NCI-H1694 treated with DMSO at 0.1 percent for 48 hours (cell line): ENCODE measurements around the gene PPP1R3D.

Experiments
- DNase-seq: peaks from one replicate; lab custom pipeline; 2025; lab: John Stamatoyannopoulos, UW

Gene PPP1R3D

GRCh38 chr20:59948828-59949720, 9.0 kb upstream of the PPP1R3D start:
- DNase-seq, result no peak

GRCh38 chr20:59948212-59948611, 8.1 kb upstream of the PPP1R3D start:
- no peak for DNase-seq

GRCh38 chr20:59947376-59947775, 7.3 kb upstream of the PPP1R3D start:
- DNase-seq, result no peak

GRCh38 chr20:59945731-59946130, 5.6 kb upstream of the PPP1R3D start:
- no peak for DNase-seq

DNA sequence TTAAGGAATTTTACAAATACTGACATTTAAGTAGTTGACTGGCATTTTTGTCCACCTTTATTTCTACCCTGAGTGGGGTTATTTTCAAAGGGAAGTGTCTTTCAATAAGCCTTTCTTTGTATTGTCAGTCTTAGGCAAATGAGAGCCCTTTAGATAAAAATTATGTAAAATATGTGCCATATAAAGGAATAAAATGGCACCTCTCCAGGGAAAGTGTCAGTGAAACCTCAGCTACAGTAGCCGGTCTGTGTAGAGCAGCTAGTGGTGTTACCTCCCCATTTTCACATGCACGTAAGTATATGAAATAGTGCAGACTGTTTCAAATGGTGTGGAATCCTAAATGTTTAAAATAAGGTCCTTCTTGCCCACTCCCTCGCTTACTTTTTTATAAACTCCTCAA, 5.1 kb upstream of the PPP1R3D start:
- DNase-seq, result no peak

DNA sequence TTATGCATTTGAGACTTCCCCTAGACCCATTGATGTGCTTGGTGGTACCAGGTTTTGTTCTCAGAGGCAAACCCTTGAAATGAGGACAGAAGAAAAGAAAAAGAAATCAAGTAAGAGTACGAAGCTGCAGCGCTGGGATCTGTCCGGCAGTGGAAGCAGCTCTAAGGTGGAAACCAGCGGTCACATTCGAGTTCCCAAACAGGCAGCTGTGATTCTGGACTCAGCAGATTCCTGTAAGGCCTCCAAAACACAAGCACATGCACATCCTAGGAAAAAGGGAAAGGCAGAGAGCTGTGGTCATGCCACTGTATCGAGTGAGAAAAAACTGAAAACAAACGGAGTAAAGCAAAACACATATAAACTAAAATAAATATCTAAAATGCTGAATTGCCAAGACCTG, 4.6 kb upstream of the PPP1R3D start:
- no peak for DNase-seq

- no peak for DNase-seq
Observed at GRCh38 chr20:59942245-59942644, 2.1 kb upstream of the PPP1R3D start.

DNA sequence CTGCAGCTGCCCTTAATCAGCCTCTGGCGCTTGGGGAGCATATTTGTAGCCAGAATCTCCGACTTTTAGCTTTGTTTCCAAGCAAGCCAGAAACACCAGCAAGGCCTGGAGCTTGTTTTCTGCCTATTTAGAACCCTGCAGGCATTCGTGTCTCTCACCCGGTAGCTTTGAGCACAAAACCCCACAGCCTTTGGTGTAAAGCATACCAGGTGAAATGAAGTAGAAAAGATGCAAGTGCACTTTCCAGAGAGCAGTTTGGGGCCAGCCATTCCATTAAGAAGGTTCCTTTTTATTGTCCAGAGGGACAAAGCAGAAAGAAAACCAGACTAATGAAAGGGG, 820 bp upstream of the PPP1R3D start:
- no peak for DNase-seq

DNA sequence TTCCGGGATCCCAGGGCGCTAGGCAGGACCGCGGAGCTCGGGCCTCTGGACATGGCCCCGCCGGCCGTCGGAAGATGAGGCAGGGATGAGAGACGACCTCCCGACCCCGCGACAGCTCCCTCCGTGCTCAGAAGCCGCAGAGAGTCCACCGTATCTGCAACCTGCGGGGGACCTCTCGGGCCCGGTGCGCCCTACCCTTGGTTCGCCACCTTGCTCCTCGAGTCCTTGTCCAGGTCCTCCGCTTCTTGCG, 301 bp downstream of the PPP1R3D start:
- DNase-seq, result no peak

- no peak for DNase-seq
Observed at GRCh38 chr20:59939052-59939878, 840 bp downstream of the PPP1R3D start.

- no peak for DNase-seq
Observed at GRCh38 chr20:59938696-59939051, 1.4 kb downstream of the PPP1R3D start.

DNA sequence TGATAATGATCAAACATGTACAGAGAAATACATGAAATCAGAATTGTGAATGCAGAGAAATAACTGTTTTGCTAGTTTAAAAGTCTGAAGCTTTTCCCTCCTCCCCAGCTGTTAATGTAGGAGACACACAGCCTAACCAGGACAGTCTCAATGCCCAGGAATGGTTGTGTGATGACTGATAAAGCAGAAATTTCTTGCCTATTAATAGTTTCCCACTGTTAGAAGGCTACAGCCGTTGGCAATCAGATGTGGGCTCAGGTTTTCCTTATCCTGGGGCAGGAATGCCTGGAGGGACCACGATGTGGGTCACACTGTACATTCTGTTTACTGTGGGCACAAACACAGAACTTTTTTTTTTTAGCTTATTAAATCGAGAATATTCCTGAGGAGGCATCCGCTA, 1.9 kb downstream of the PPP1R3D start:
- no peak for DNase-seq

GRCh38 chr20:59937150-59937549, 3.0 kb downstream of the PPP1R3D start:
- DNase-seq, result no peak

DNA sequence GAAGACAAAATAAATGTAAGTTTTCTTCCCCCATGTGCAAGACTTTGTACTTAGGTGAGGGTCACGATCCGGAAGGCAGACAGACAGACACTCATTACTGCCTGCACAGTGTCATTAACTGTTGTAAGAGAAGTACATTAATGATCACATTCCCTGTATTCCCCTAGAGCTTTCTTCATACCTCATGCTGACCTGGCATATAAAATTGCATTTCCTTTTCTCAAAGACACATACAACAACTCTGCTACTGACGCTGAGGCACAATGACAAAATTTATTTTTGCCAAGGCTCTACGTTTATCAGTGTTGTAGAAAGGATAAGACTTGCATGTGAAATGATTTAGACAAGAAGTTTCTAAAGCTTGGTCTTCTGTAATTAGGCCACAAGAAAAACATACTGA, 3.7 kb downstream of the PPP1R3D start:
- no peak for DNase-seq

- DNase-seq, result no peak
Observed at GRCh38 chr20:59935457-59936185, 4.5 kb downstream of the PPP1R3D start.

- DNase-seq, result no peak
Observed at GRCh38 chr20:59933849-59934585, 6.1 kb downstream of the PPP1R3D start.

DNA sequence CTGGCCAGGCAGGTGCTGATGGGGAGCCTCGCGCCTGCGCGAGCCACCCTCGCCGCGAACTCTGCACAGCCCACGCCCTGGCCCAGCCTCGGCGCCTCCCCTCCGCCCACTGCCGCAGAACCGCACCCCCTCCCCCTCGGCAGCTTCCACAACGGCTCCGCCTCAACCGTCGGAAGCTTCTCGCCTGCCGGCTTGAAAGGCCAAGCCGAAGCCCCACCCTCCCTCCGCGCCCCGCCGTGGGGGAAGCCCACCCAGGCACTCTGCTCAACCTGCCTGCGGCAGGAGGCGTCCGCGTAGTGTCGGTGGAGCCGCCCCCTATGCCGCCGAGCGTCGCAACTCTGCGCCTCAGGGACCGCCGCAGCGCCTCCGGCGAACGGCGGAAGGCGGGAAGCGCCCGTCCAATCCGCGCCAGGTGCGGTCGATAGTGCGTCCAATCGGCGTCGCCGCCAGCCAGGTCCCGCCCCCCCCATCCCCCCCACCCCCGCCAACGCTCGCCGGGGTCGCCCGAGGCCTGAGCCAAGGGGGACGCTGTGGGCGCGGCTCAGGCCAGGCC, 6.7 kb downstream of the PPP1R3D start, which contains the start of gene SYCP2:
TSS of gene SYCP2 (minus strand) at position 342 of the 553 bp plus-strand sequence. CDS start 11,224 bp downstream, outside the sequence.
- DNase-seq, result no peak

GRCh38 chr20:59932616-59933295, 7.3 kb downstream of the PPP1R3D start:
- no peak for DNase-seq

DNA sequence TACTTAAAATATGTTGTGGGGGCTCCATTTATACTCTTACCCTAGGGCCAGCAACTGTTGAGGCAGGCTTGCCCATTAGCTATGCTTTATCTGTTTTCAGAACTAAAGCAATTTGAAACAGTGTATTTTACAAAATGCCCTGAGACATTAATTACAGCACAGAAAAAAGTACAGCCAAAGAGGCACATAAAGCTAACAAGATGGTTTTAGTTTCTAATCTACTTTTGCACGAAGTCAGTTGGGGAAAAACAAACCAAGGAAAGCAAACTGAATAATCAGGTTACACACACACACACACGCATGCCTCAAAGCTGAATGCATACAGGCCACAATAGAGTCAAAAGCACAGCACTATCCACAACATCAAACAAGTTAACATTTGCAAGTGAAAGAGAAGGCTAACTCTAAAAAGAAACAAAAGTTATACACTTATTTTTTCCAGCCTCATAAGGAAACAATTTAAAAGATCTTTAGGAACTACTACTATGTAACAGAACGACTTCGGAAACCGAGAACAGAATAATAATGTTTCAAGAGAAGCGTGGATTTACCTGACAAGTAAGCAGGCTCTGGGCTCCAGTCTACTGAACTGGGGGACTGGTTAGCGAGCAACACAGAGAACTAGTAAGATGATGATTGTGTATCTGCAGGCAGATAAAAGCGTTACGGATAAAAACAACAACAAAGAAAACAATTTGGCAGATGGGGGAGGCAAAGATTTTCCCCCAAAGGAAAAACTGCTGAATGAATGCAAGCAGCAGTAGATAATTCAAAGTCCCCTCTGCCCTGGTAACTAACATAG, 8.4 kb downstream of the PPP1R3D start:
- no peak for DNase-seq

DNA sequence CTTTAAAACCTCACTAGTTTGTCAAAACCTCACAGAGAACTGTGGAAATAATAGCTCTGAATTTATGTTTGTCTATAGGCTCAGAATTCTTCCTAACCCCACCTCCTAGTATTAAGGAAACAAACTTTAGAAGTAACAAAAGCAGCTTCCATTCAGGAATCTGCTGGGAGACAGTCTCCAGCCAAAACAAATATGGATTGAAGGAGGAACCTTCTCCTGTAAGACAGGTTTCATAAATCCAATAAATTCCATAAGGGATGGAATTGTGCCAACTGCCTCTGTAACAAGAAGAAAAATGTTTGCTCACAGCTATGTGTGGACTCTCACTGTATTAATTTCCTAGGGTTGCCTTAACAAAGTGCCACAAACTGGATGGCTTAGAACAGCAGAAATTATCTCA, 14.2 kb downstream of the PPP1R3D start:
- DNase-seq, result no peak
